HG03432 (cell line): Measurements from ENCODE around the gene DUSP16.
"Not testable (repeated sequence)": the region's sequence is repeated elsewhere in the genome, so short reads cannot be mapped to it uniquely, and the experiment has no call there.

Experiments used
- ATAC-seq: cut with Tn5 transposase; IDR thresholded peaks from one replicate; pipeline ENCODE4 v1.9.1; 2021; ENCODE audit warnings: mild to moderate bottlenecking, moderate library complexity; ENCODE audit not compliant: unreplicated experiment

The DUSP16 gene

DNA sequence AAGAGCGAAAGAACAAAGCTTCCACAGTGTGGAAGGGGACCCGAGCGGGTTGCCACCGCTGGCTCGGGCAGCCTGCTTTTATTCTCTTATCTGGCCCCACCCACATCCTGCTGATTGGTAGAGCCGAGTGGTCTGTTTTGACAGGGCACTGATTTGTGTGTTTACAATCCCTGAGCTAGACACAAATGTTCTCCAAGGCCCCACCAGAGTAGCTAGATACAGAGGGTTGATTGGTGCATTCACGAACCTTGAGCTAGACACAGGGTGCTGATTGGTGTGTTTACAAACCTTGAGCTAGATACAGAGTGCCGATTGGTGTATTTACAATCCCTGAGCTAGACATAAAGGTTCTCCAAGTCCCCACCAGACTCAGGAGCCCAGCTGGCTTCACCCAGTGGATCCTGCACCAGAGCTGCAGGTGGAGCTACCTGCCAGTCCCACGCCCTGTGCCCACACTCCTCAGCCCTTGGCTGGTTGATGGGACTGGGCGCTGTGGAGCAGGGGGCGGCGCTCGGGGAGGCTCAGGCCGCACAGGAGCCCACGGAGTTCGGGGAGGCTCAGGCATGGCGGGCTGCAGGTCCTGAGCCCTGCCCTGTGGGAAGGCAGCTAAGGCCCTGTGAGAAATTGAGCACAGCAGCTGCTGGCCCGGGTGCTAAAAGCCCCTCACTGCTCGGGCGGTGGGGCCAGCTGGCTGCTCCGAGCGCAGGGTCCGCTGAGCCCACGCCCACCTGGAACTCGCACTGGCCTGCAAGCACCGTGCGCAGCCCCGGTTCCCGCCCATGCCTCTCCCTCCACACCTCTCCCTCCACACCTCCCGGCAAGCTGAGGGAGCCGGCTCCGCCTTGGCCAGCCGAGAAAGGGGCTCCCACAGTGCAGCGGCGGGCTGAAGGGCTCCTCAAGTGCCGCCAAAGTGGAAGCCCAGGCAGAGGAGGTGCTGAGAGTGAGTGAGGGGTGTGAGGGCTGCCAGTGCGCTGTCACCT, 90.4 kb downstream of the DUSP16 start:
- ATAC-seq: not testable (repeated sequence)

DNA sequence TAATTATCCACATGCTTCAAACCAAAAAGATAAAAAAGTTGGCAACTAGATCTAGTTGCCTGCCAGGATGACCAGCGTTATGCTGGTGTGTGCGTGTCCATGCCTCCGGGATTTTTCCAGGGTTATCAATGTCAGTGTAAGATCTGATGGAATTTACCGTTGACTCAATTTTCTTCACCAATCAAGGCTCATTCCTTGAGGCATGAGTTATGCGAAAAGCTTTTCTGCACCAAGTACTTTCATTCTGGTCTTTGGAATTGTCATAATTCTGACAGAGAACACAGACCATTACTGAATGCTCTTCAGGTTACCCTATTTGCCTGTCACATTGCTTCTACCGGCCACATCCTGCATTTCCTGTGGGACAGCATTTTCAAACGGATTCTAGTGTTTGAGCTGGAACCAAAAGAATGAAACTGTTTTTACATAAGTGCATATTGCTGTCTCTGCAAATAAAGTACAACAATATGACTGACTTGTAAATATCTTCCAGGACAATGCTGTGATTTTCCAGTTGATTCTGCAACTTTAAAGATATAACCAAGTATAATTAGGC, 91.8 kb downstream of the DUSP16 start:
- no peak for ATAC-seq

DNA sequence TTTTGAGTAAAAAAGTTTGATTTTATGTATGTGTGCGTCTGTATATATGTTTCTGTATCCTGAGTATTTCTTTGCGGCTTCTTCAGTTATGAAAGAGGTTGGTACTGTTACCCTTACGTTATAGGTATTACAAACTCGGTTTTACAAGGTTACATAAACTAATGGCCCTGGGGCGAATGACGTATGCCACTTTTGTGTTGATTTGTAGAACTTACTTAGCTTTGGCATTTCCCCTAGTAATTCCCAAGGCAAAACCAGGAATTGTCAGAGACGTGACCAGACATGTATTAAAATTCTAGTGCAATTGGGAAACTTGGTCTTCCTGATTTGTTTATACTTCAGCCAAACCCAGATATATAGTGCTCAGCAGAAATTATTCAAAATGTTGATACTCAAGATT, 93.3 kb downstream of the DUSP16 start:
- no peak for ATAC-seq

DNA sequence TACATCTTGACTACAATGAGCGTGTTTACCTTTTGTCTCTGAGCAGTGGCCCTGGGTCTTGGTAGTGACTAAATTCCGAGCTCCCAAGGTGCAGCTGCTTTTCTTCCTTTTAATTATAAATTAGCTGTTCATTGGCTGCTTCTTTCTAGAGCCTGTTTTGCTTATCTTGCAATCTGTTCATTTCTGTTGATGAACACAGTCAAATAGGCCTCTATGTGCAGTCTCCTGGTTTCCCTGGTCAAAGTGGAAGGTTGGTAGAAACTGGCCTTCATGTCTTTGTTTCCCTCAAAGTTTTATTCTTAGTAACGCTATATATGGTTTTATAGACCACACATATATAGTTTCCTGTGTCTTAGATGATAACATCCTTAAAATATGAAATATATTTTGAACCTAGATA, 94.1 kb downstream of the DUSP16 start:
- ATAC-seq: no peak

DNA sequence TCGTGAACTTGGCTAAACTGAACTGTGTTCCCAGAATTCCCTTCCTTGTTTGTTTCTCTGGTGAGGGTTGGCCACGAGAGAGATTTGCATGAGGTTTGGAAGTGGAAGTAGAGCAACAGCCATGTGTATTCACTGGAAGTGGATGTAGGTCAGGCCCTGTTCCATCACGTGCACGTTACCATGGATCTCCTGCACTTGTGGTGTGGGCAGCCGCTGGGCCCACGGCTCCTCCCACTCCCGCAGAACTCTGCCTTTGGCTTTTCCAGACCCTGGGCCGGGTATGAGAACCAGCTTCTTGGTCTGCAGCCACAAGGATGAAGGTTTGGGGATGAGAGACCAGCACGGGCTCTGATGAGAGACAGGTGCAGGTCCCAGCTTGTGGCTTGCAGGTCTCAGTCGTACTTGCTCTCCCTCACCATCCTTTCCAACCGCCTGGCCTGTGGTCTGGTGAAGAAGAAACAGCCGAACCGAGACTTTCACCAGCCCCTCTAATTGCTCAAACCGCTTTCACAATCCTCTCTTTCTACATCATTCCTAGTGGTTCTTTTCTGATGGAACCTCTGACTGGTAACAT, 94.9 kb downstream of the DUSP16 start:
- no peak for ATAC-seq

DNA sequence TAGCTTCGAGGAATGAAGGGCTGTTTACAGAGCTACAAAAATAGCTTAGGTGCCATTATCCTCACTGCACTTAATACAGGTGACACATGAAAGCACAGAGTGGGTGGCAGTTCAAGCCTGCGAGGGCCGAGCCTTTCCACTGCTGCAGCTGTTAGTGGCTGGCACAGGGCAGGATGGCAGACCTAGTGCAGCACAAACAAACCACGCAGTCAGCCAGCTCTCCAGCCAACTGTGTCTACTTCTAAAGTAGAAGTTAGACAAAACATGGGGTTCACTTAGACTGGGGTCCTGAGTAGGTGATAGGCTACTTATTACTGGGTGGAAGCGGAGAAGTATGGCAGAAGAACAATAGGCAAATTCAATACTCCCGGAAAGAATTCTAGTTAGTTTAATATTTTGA, 95.4 kb downstream of the DUSP16 start:
- ATAC-seq: no peak

DNA sequence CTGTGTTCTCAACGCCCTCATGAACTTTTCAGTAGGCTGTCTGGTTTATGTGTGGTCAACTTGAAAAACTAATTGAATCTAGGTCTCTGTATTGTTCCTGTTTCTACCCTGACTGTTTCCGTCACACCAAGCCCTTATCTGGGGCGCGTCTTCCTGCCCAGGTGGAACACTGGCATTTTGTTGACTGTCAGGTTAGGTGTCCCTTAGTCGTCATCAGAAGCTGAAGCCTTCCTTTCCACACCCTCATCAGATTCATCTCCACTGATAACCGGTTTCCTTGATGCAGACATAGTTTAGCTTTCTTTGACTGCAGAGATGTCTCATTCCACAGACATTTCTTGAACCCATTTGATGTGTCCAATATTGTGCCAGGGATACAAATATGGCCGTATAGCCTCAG, 96.5 kb downstream of the DUSP16 start:
- no peak for ATAC-seq

DNA sequence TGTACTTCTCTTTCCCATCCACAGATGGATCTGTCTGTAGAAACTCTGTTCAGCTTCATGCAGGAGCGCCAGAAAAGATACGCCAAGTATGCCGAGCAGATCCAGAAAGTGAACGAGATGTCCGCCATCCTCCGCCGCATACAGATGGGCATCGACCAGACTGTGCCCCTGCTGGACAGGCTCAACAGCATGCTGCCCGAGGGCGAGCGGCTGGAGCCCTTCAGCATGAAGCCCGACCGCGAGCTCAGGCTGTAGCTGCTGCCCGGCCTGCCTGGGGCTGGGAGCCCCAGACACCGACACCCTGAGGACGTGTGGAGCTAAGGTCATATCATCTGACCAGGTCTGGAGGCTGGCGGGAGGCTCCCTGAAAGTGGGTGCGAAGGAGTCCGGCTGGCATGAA, 97.1 kb downstream of the DUSP16 start:
- no peak for ATAC-seq

DNA sequence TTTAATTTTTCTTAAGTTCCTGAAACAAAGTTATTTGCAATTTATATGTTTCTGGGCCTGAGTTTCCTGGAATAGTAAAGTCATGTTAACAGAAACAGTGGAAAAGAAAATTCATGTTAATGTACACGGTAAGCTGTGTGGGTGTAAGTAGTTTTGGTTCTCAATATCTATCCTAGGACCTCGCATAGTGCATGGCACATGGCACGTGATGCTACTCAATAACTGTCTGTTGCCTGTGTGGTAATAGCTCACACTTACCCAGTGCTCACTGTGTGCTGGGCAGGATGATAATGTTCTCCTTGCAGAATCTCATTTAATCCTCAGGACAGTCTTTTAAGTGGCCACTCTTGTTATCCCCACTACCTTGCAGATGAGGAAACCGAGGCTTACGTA, 100.7 kb downstream of the DUSP16 start:
- no peak for ATAC-seq

DNA sequence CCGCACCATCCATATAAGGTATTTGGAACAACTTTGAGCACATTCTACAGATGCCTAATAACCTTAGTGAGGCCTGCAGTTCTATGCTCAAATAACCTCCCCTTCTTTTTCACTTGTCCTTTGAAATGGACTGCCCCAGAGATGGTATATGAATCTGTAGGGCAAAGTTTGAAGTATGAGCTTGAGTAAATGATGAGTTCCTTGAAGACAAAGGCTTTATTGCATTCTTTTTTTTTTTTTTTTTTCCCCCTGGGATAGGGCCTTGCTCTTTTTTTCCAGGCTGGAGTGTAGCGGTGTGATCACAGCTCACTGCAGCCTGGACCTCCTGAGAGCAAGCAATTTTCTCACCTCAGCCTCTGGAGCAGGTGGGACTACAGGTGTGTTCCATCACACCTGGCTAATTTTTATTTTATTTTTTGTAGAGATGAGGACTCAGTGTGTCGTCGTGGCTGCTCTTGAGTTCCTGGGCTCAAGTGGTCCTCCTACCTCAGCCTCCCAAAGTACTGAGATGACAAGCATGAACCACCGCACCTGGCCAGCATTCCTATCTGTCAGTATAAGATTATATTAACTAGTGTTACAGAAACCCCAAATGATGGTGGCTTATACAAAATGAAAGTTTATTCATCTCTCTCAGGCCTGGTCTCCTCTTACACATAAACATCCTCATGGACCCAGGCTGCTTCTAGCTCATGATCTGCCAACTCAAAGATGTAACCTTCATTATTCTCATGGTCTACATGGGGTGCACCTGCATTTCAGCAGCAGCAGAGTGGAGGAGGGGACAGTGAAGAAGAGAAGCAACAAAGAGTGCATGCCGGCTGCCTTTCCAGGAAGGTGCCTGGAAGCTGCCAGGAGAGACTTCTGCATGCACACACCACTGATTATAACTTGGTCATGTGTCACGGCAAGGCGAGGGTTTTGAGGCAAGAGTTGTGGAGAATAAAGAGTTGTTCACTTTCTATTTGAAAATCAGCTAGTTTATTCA, 101.4 kb downstream of the DUSP16 start:
- no peak for ATAC-seq

DNA sequence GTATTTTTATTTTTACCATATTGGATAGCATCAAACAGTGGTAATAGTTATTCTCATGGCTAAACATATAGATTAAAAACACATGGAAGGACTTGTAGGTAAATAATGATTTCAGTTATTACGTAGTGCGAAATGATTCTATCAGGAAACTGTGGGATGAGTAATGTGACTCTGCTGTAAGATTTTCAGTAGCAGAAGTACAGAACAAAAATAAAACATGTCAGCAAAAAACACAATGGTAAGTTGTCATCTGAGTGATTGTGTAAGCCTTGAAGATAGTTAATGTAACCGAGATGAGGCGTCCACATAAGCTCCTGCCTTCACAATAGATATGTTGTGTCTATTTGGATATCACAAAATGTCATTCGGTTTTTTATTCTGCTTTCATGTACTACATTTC, 106.0 kb downstream of the DUSP16 start:
- ATAC-seq: no peak

DNA sequence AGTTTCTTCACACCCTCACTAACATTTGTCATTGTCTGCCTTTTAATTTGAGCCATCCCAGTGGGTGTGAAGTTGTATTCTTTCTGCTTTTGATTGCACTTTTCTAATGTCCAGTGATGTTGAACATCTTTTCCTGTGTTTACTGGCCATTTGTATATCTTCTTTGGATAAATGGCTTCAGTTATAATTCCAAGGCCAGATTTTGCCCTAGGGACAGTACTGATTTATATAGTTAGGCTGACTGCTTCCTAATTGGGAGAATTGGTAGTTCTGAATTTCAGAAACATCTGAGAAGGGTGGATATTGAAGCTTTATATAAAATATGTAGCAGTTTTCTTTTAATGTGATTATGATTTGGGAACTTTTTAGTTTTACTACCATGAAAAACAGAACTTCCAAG, 108.3 kb downstream of the DUSP16 start:
- no peak for ATAC-seq

DNA sequence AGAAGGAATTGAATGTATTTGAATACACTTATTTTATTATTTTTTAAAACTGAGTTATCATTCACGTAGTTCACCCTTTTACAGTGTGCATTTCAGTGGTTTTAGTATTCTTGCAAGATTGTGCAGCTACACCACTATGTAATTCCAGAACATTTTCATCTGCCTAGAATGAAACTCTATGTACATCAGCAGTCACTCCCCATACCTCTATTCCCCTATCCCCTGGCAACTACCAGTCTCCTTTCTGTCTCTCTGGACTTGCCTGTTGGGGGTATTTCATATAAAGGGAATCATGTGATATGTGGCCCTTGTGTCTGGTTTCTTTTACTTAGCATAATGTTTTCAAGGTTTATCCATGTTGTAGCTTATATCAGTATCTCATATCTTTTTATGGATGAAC, 109.0 kb downstream of the DUSP16 start:
- no peak for ATAC-seq

DNA sequence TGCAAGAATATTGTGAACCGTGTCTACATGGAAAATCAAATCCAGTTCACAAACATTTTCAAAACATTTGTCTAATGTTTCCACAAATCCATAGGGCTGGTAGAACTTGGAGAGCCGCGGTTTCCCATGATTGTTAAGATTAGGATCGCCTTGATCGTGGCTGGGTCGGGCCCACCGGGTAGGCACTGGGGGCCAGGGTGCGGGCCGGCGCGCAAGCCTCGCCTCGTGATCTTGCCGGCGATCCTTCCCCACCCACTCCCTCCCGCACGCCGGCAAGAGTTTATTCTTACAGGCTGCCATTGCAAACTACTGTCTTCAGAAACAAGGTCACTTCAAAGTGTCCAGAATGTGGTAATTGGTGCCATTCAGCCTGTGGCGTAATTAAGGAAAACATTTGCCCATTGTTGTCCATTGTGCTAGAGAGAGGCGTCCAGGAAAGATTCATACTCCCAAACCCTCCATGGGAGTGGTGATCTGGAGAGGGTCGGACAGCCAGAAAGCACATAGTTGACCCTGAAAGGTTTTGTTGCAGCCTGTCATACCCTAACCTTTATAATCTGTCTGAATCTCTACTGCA, 110.2 kb downstream of the DUSP16 start:
- ATAC-seq: no peak

DNA sequence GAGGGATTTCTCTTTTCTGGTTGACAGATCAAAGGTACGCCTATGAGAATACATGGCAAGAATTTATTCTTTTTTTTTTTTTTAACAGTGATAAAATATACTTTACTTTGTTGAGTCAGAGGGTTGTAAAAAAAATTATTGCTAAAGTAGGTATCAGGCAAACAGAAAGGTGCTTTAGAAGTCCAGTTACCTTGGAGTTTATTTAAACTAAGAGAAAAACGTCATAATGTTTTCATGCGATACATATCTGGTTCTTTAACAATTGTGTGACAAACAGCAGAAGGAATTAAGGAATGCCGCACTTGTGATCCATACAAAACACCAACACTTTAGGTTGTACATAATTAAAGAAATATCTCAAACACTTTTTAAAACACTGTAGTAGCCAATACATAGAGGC, 111.6 kb downstream of the DUSP16 start:
- no peak for ATAC-seq

DNA sequence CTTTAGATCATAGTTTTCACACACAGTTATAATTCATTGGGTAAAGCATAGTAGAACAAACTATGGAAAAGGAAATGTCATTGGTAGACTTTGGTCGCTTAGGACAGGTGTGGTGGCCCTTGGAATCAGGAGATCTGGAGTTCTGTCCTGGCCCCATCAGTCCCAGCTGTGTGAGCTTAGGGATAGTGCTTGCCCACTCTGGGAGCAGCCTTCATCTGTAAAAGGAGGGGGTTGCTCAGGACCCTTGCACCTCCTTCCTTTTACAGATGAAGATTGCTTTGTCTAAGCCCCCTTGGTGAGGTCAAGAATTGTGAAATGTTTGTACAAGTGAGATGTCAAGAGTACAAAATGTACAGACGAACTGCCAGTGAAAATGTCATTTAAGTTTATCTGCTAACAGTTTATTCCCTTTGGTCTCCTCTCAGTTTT, 112.6 kb downstream of the DUSP16 start:
- no peak for ATAC-seq

DNA sequence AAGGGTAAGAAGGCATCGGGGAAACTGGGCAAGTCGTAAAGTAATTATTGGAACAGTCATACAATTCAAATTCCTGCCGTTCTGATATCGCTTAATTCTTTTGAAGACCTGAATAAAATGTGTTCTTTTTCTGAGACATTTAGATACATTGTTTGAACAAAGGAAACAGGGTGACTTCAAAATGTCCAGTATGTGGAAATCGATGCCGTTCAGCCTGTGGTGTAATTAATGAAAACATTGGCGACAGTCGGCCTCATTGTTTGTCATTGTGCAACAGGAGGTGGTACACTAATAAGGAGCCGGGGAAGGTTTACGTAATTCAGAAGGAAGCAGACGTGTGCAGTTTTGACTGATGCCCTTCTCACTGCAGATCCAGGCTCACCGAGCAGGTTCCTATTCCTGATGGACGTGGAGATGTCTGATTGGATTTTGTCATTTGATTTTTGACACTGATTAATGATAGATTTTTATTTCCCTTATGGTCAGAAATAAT, 113.1 kb downstream of the DUSP16 start:
- no peak for ATAC-seq

DNA sequence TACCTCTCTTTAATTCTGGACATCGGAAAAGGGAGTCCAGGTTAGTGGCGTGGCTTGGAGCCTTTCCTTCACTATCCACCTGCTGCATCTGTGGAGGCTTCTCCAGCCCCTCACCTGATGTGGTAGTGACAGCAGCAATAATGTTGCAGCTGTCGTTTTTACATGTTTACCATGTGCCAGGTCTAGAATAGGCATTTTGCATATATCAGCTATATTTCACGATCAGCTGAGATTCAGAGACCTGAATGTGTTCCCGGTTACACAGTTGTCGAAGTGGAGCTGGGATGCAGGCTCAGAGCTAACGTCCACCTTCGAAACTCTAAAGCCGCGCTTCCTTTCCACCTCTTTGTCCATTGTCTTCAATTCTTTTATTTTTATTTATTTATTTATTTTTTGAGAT, 114.8 kb downstream of the DUSP16 start:
- no peak for ATAC-seq

DNA sequence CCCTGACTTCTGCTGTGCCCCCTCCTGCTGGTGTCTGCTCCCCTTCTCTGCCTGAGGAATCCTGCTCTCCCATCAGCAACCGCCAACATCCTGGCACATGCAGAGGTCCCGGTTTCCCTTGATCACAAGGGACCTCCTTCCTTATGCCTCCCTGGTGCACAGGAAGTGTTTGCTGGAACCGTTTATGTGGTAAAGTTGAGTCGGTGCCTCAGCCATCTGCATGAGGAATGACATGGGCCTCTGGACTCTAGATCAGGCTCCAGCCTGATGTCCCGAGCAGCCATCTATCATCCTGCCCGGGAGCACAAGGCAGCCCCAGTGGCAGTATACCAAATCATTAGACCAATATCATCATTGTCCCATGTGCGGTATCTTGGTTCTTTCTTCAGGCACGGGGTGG, 115.4 kb downstream of the DUSP16 start:
- no peak for ATAC-seq

DNA sequence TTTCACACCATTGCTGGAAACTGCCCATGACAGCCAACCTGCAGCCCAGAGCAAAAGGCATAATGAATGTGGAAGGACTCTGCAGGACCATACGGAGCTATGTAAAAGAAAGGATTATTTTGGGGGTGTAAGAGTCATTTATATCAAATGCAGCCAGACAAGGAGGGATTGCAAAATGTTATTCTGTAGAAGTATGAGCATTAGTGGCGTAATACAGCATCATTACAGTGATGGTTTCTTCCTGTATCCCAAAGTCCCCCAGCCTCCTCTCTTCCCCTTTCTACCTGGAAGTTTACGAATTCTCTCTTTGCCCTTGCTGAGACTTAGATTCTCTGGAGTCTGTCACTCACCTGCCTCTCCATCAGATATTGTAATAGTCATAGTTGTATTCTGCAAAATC, 115.9 kb downstream of the DUSP16 start:
- ATAC-seq: no peak

DNA sequence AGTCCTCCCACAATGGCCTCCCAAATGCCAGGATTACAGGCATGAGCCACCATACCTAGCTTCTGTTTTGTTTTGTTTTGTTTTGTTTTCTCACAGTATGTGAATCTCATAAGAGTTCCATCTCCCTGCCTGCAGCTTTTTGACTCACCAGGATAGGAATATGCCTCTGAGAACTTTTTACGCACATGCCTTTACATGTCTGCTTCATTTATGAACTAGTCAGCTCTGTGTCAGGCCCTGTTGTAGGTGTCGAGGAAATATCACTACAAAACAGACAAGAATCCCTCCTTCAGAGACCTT, 116.8 kb downstream of the DUSP16 start:
- ATAC-seq: no peak
